HG03060 (cell line): ENCODE data around the gene BAHD1.

Experiments
- ATAC-seq: cut with Tn5 transposase; IDR thresholded peaks from one replicate; pipeline ENCODE4 v1.9.1; 2021; ENCODE audit warnings: low read depth, moderate number of reproducible peaks; ENCODE audit not compliant: unreplicated experiment

The BAHD1 gene

GRCh38 chr15:40489274-40490175 is 48.8 kb downstream of the BAHD1 start:
- ATAC-seq: no peak

GRCh38 chr15:40493089-40493840 is 52.5 kb downstream of the BAHD1 start:
- ATAC-seq: no peak

GRCh38 chr15:40495516-40495915 is 54.8 kb downstream of the BAHD1 start:
- ATAC-seq: no peak

- no peak for ATAC-seq
Measured at GRCh38 chr15:40498418-40498817, 57.7 kb downstream of the BAHD1 start.

GRCh38 chr15:40498891-40499290 is 58.1 kb downstream of the BAHD1 start:
- ATAC-seq: no peak

GRCh38 chr15:40499931-40500330 is 59.2 kb downstream of the BAHD1 start:
- no peak for ATAC-seq

- no peak for ATAC-seq
Measured at GRCh38 chr15:40500568-40501330, 60.0 kb downstream of the BAHD1 start.

GRCh38 chr15:40501487-40501886 is 60.7 kb downstream of the BAHD1 start:
- ATAC-seq: no peak

- no peak for ATAC-seq
Measured at GRCh38 chr15:40506964-40507571, 66.3 kb downstream of the BAHD1 start.

- no peak for ATAC-seq
Measured at GRCh38 chr15:40508216-40508615, 67.5 kb downstream of the BAHD1 start.

GRCh38 chr15:40510201-40510600 is 69.4 kb downstream of the BAHD1 start:
- no peak for ATAC-seq

GRCh38 chr15:40511093-40511471 is 70.3 kb downstream of the BAHD1 start:
- ATAC-seq: no peak

GRCh38 chr15:40511472-40512133 is 70.8 kb downstream of the BAHD1 start:
- ATAC-seq: no peak

- no peak for ATAC-seq
Measured at GRCh38 chr15:40512440-40512839, 71.7 kb downstream of the BAHD1 start.

GRCh38 chr15:40513609-40514008 is 72.9 kb downstream of the BAHD1 start:
- ATAC-seq: no peak

GRCh38 chr15:40516322-40516721 is 75.6 kb downstream of the BAHD1 start:
- ATAC-seq: no peak
